A549 (cell line): ENCODE results near the gene RFLNA. TPM values are rescaled to one million over a fixed set of nuclear protein-coding genes. Genes with fewer than 3 reads are reported as not detected.
A peak's percentile ranks its signal among the peaks of the same experiment; 100 is the strongest.

ENCODE experiments used
- ATAC-seq, 2 experiments: fragments of 200-7000 bp in 1 of 2; fragments of >200 bp in 1 of 2; cut with Nextera tagmentation in 1 of 2; cut with Tn5 transposase in 1 of 2; 3 replicates each; pipeline versions ENCODE4 v1.8.0 to v1.9.1; 2018 to 2020; ENCODE audit warnings: mild to moderate bottlenecking in 1 of 2, moderate library complexity in 1 of 2
- CTCF ChIA-PET: fragments of 300-600 bp; sonication (Branson Sonifier 250); formaldehyde crosslinking; extraction: SDS; loops from one replicate; lab custom pipeline; 2021; ENCODE audit warnings: antibody characterized with exemption, inconsistent platforms; lab: Yijun Ruan, JAX
- POLR2A ChIA-PET: fragments of 350-600 bp; formaldehyde crosslinking; extraction: SDS; loops from one replicate; lab custom pipeline; 2021; ENCODE audit warnings: antibody characterized with exemption, inconsistent platforms; lab: Yijun Ruan, JAX
- DNase-seq, 2 experiments: peaks; one replicate each; pipeline versions ENCODE4 v3.0.0 to v3.0.0-alpha.2; 2011 to 2016; ENCODE audit warnings: low read depth in 1 of 2, low spot score in 1 of 2
- FAIRE-seq: peaks from 2 replicates; lab custom pipeline; 2011; peaks lifted over from hg19 to GRCh38; lab: Jason Lieb, UNC
- H3K27ac ChIP-seq, 2 experiments: fragments of >200 bp; sonication (Bioruptor Twin); formaldehyde crosslinking; 3 replicates each; pipeline ENCODE4 v1.5.1; 2016 to 2017
- H3K4me1 ChIP-seq: fragments of >200 bp; sonication (Bioruptor Twin); formaldehyde crosslinking; 3 replicates; pipeline ENCODE4 v1.6.1; 2016
- H3K4me2 ChIP-seq: fragments of >200 bp; sonication (Bioruptor Twin); formaldehyde crosslinking; 3 replicates; pipeline ENCODE4 v1.6.1; 2016
- H3K4me3 ChIP-seq: fragments of >200 bp; sonication (Bioruptor Twin); formaldehyde crosslinking; 3 replicates; pipeline ENCODE4 v1.5.1; 2016
- H3K9me3 ChIP-seq: fragments of >200 bp; sonication (Bioruptor Twin); formaldehyde crosslinking; 3 replicates; pipeline ENCODE4 v1.6.1; 2016
- CBX2 ChIP-seq: fragments of 200-600 bp; sonication (generic); IDR thresholded peaks from 2 replicates; pipeline ENCODE4 v1.6.1; 2016; ENCODE audit warnings: low read depth, mild to moderate bottlenecking, borderline replicate concordance
- CHD2 ChIP-seq: fragments of 150-350 bp; IDR thresholded peaks from 2 replicates; pipeline ENCODE4 v1.6.1; 2014; ENCODE audit warnings: low read length; ENCODE audit not compliant: partially characterized antibody
- ESRRA ChIP-seq: fragments of 150-350 bp; IDR thresholded peaks from 2 replicates; pipeline ENCODE4 v1.6.1; 2014; ENCODE audit warnings: mild to moderate bottlenecking, low read length, borderline replicate concordance
- FOSB ChIP-seq: fragments of 250-450 bp; sonication (Bioruptor Pico); IDR thresholded peaks from 2 replicates; pipeline ENCODE4 v1.5.0; 2020; ENCODE audit warnings: mild to moderate bottlenecking, moderate library complexity
- HMGXB4 ChIP-seq: fragments of 250-450 bp; sonication (Bioruptor Pico); IDR thresholded peaks from 2 replicates; pipeline ENCODE4 v1.5.0; 2021; ENCODE audit warnings: mild to moderate bottlenecking, moderate library complexity, borderline replicate concordance
- HOXB13 ChIP-seq: fragments of 250-450 bp; sonication (Bioruptor Pico); IDR thresholded peaks from 2 replicates; pipeline ENCODE4 v1.5.0; 2020; ENCODE audit warnings: low read depth, mild to moderate bottlenecking, moderate library complexity
- PHF8 ChIP-seq: fragments of 200-600 bp; sonication (generic); IDR thresholded peaks from 2 replicates; pipeline ENCODE4 v1.6.1; 2016; ENCODE audit warnings: low read depth, mild to moderate bottlenecking, antibody characterized with exemption, moderate library complexity, borderline replicate concordance
- RARB ChIP-seq: fragments of 250-450 bp; sonication (Bioruptor Pico); IDR thresholded peaks from 2 replicates; pipeline ENCODE4 v1.8.0; 2021; ENCODE audit warnings: mild to moderate bottlenecking, moderate library complexity
- RCOR1 ChIP-seq: fragments of 150-350 bp; IDR thresholded peaks from 2 replicates; pipeline ENCODE4 v1.6.1; 2014; ENCODE audit warnings: antibody characterized with exemption, low read length, low read depth
- SREBF2 ChIP-seq: fragments of 450-650 bp; IDR thresholded peaks from 2 replicates; pipeline ENCODE4 v1.6.1; 2014; ENCODE audit warnings: mild to moderate bottlenecking, moderate library complexity
- TP53 ChIP-seq: fragments of 250-450 bp; sonication (Bioruptor Pico); IDR thresholded peaks from 2 replicates; pipeline ENCODE4 v1.5.0; 2021; ENCODE audit warnings: mild to moderate bottlenecking, moderate library complexity
- ZC3H11A ChIP-seq: fragments of 450-650 bp; IDR thresholded peaks from 2 replicates; pipeline ENCODE4 v1.6.1; 2014; ENCODE audit warnings: antibody characterized with exemption, mild to moderate bottlenecking
- ZFP36 ChIP-seq: fragments of 450-650 bp; IDR thresholded peaks from 2 replicates; pipeline ENCODE4 v1.6.1; 2014; ENCODE audit warnings: borderline replicate concordance; ENCODE audit not compliant: partially characterized antibody
- ZNF302 ChIP-seq: fragments of 250-450 bp; sonication (Bioruptor Pico); IDR thresholded peaks from 2 replicates; pipeline ENCODE4 v1.9.0; 2021; ENCODE audit warnings: inconsistent platforms, mild to moderate bottlenecking, moderate library complexity
- ZSCAN20 ChIP-seq: fragments of 250-450 bp; sonication (Bioruptor Pico); IDR thresholded peaks from 2 replicates; pipeline ENCODE4 v1.8.0; 2022; ENCODE audit warnings: mild to moderate bottlenecking, moderate library complexity
- WGBS: methylation state at CpG from one replicate; pipeline ENCODE4 v1.1.6; 2017; ENCODE audit errors: missing lambda C conversion rate; 5-methylcytosine and 5-hydroxymethylcytosine counted together
- polyA plus RNA-seq, 4 experiments: library from polyadenylated mRNA; depleted of rRNA in 3 of 4; stranded (reverse); fragments of >200 nt; fragmentation: RNase III in 1 of 4; extraction: RNeasy Plus Mini Kit Qiagen cat#74134 plus additional on column Dnase treatment in 1 of 4; gene quantifications; 2 replicates in 3 of 4; 3 replicates in 1 of 4; pipeline ENCODE4 v1.2.3, GENCODE V29; 2011 to 2017
- TF ChIP-seq, protein P1 (sequence below): IDR thresholded peaks from 2 replicates; pipeline ENCODE4 v1.6.1; 2012; ENCODE audit warnings: low read depth, borderline replicate concordance
- TF ChIP-seq, protein P2 (sequence below): fragments of 200-600 bp; sonication (generic); IDR thresholded peaks from 2 replicates; pipeline ENCODE4 v1.6.1; 2016; ENCODE audit warnings: antibody characterized with exemption, mild to moderate bottlenecking, moderate library complexity

The RFLNA gene
- polyA plus RNA-seq, 2 of the 4 experiments (the other 2 are of a cell fraction), result not detected

DNA sequence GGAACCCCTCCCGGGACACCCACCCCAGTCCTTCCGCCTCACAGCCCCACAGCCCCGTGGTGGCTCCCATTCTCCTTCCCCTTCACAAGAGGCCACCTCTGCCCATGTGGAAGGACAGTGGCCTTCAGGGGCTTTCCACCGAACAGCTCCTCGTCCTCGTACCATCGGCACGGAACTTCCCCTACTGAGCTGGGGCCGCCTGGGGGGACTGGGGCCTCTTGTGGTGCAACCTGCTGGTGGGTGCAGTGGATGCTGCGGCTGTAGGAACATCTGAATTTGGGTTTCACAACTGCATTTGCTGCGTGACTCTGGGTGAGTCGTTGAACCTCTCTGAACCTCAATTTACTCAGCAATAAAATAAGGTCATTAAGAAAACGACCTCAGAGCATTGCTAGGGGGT is 50.9 kb downstream of the RFLNA start:
- Histone ChIP-seq H3K4me2 (no peak overlapping the region), H3K4me3 (no peak overlapping the region), H3K27ac (no peak overlapping the region), H3K9me3 (no peaks in the 10 kb centered on the region), H3K4me1 (no peaks in the 10 kb centered on the region)
- ATAC-seq, result no peak
- ChIA-PET POLR2A (no interaction called here), CTCF (interaction anchor here (1.0 to 4.3 kb wide), 6 partner anchors 11 to 421 kb away, joined by 3 to 12 read pairs (median 6); no protein-coding TSS in a partner anchor)
- no peak for FAIRE-seq
- no peak for DNase-seq
- TF ChIP-seq FOSB (CRISPR knock-in tag) (no peak), ZSCAN20 (CRISPR knock-in tag) (no peak), RARB (CRISPR knock-in tag) (no peak), PHF8 (no peak), CBX2 (no peak), ZNF302 (CRISPR knock-in tag) (no peak), TP53 (CRISPR knock-in tag) (no peak), ESRRA (no peak), SREBF2 (no peak), RCOR1 (no peak), CHD2 (no peak), HOXB13 (CRISPR knock-in tag) (no peak), HMGXB4 (CRISPR knock-in tag) (no peak)
- TF ChIP-seq, protein P1, sequence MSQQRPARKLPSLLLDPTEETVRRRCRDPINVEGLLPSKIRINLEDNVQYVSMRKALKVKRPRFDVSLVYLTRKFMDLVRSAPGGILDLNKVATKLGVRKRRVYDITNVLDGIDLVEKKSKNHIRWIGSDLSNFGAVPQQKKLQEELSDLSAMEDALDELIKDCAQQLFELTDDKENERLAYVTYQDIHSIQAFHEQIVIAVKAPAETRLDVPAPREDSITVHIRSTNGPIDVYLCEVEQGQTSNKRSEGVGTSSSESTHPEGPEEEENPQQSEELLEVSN, result no peak
- TF ChIP-seq, protein P2, sequence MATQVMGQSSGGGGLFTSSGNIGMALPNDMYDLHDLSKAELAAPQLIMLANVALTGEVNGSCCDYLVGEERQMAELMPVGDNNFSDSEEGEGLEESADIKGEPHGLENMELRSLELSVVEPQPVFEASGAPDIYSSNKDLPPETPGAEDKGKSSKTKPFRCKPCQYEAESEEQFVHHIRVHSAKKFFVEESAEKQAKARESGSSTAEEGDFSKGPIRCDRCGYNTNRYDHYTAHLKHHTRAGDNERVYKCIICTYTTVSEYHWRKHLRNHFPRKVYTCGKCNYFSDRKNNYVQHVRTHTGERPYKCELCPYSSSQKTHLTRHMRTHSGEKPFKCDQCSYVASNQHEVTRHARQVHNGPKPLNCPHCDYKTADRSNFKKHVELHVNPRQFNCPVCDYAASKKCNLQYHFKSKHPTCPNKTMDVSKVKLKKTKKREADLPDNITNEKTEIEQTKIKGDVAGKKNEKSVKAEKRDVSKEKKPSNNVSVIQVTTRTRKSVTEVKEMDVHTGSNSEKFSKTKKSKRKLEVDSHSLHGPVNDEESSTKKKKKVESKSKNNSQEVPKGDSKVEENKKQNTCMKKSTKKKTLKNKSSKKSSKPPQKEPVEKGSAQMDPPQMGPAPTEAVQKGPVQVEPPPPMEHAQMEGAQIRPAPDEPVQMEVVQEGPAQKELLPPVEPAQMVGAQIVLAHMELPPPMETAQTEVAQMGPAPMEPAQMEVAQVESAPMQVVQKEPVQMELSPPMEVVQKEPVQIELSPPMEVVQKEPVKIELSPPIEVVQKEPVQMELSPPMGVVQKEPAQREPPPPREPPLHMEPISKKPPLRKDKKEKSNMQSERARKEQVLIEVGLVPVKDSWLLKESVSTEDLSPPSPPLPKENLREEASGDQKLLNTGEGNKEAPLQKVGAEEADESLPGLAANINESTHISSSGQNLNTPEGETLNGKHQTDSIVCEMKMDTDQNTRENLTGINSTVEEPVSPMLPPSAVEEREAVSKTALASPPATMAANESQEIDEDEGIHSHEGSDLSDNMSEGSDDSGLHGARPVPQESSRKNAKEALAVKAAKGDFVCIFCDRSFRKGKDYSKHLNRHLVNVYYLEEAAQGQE, result no peak
- 94% methylated on average over 13 of the region's 13 CpGs for WGBS

DNA sequence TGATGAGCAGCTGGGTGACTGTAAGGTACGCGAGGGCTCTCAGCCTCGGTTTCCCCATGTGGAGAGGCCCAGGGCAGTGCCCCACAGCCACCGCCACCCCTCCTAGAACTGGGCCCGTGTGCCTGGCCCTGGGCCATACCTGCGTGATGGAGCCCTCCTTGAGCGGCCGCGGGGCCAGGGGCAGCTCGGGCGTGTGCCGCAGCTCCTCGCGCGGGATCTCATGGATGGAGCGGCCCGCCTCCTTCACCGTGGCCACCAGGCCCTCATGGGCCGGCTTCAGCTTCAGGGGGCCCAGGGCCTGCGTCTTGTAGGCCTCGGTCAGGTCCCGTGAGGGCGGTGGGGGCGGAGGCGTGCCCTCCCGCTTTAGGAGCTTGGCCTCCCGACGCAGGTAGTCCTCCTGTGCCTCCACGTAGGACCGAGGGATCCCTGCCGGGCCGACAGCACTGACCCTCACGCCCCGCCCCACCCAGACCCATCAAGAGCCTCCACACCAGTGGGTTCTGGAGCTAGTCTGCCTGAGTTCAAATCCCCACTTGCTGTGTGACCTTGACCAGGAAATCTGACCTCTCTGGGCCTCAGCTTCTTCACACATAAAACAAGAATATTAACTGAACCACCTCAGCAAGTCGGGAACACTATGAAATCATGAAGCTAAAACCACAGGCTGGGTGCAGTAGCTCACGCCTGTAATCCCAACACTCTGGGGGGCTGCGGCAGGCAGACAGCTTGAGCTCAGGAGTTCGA is 51.7 kb downstream of the RFLNA start:
- ATAC-seq, result no peak
- H3K4me1 ChIP-seq, result no peaks in the 10 kb centered on the region
- ChIA-PET POLR2A (no interaction called here), CTCF (interaction anchor here (0.5 to 2.8 kb wide), 14 partner anchors 10 to 423 kb away, joined by 3 to 11 read pairs (median 4); no protein-coding TSS in a partner anchor)
- H3K27ac ChIP-seq, result no peak overlapping the region
- no peak overlapping the region for H3K4me3 ChIP-seq
- DNase-seq, result no peak
- H3K4me2 ChIP-seq, result no peak overlapping the region
- FAIRE-seq, result no peak
- 93% methylated on average over 25 of the region's 38 CpGs for WGBS
- H3K9me3 ChIP-seq, result no peaks in the 10 kb centered on the region
- peak; percentile 42 for TF ChIP-seq ZFP36
- no peak for TF ChIP-seq ZC3H11A
- TF ChIP-seq, all 56 proteins: peak for 1
